ENCODE results near the gene SPC24.
"Not testable (repeated sequence)": the region's sequence is repeated elsewhere in the genome, so short reads cannot be mapped to it uniquely, and the experiment has no call there.

Gene SPC24

GRCh38 chr19:11100049-11100448 is 55.5 kb downstream of the SPC24 start:
- no peak for ATAC-seq

DNA sequence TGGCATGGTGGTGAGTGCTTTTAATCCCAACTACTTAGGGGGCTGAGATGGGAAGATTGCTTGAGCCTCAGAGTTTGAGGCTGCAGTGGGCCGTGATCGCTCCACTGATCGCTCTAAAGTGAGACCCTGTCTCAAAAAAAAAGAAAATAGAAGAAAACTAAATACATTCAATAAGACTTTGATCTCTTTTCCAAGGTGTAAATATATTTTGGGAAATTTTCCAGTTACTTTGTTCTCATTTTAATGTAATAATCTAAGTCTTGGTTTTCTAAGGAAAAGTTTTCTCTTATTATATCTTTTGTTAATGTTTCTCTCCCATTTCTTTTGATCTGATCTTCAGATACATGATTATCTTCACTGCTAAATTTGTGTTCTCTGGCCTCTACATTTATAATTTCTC is 56.7 kb downstream of the SPC24 start:
- TF ChIP-seq SNAI2 (CRISPR knock-in tag; IDR thresholded peaks at IDR 0.05) (no peak), ESRRG (CRISPR knock-in tag; IDR thresholded peaks at IDR 0.05) (no peak), RARB (CRISPR knock-in tag; IDR thresholded peaks at IDR 0.05) (no peak), OSR1 (CRISPR knock-in tag; IDR thresholded peaks at IDR 0.05) (no peak), CSDC2 (CRISPR knock-in tag; IDR thresholded peaks at IDR 0.05) (no peak), ISL1 (CRISPR knock-in tag; IDR thresholded peaks at IDR 0.05) (no peak), PATZ1 (CRISPR knock-in tag; IDR thresholded peaks at IDR 0.05; ENCODE audit: borderline replicate concordance) (no peak), ZFP3 (CRISPR knock-in tag; IDR thresholded peaks at IDR 0.05) (no peak), TCF4 (CRISPR knock-in tag; IDR thresholded peaks at IDR 0.05; ENCODE audit: borderline replicate concordance) (no peak), ZNF565 (CRISPR knock-in tag; conservative IDR thresholded peaks at IDR 0.05; ENCODE audit: low read depth) (no peak)
- TF ChIP-seq, protein P1, sequence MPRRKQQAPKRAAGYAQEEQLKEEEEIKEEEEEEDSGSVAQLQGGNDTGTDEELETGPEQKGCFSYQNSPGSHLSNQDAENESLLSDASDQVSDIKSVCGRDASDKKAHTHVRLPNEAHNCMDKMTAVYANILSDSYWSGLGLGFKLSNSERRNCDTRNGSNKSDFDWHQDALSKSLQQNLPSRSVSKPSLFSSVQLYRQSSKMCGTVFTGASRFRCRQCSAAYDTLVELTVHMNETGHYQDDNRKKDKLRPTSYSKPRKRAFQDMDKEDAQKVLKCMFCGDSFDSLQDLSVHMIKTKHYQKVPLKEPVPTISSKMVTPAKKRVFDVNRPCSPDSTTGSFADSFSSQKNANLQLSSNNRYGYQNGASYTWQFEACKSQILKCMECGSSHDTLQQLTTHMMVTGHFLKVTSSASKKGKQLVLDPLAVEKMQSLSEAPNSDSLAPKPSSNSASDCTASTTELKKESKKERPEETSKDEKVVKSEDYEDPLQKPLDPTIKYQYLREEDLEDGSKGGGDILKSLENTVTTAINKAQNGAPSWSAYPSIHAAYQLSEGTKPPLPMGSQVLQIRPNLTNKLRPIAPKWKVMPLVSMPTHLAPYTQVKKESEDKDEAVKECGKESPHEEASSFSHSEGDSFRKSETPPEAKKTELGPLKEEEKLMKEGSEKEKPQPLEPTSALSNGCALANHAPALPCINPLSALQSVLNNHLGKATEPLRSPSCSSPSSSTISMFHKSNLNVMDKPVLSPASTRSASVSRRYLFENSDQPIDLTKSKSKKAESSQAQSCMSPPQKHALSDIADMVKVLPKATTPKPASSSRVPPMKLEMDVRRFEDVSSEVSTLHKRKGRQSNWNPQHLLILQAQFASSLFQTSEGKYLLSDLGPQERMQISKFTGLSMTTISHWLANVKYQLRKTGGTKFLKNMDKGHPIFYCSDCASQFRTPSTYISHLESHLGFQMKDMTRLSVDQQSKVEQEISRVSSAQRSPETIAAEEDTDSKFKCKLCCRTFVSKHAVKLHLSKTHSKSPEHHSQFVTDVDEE (CRISPR knock-in tag; IDR thresholded peaks at IDR 0.05), result no peak
- ATAC-seq, result no peak

More at GRCh38 chr19:11100049-11100448, 55.5 kb downstream of the SPC24 start:
- TF ChIP-seq PATZ1 (CRISPR knock-in tag; IDR thresholded peaks at IDR 0.05; ENCODE audit: borderline replicate concordance) (no peak), PPARA (CRISPR knock-in tag; IDR thresholded peaks at IDR 0.05; ENCODE audit: borderline replicate concordance) (no peak), BACH2 (CRISPR knock-in tag; IDR thresholded peaks at IDR 0.05; ENCODE audit: borderline replicate concordance) (no peak), POU6F1 (CRISPR knock-in tag; IDR thresholded peaks at IDR 0.05; ENCODE audit: borderline replicate concordance, low read depth) (no peak), ZNF565 (CRISPR knock-in tag; conservative IDR thresholded peaks at IDR 0.05; ENCODE audit: low read depth) (no peak), ZFP30 (CRISPR knock-in tag; IDR thresholded peaks at IDR 0.05) (no peak), ZFP3 (CRISPR knock-in tag; IDR thresholded peaks at IDR 0.05) (no peak), OSR1 (CRISPR knock-in tag; IDR thresholded peaks at IDR 0.05) (no peak), TCF4 (CRISPR knock-in tag; IDR thresholded peaks at IDR 0.05; ENCODE audit: borderline replicate concordance) (no peak), ZC3H10 (CRISPR knock-in tag; IDR thresholded peaks at IDR 0.05) (no peak), ARNTL (CRISPR knock-in tag; IDR thresholded peaks at IDR 0.05; ENCODE audit: borderline replicate concordance, low read depth) (no peak), ISL1 (CRISPR knock-in tag; IDR thresholded peaks at IDR 0.05) (no peak), ZNF70 (CRISPR knock-in tag; IDR thresholded peaks at IDR 0.05) (no peak)
- TF ChIP-seq, protein P2, sequence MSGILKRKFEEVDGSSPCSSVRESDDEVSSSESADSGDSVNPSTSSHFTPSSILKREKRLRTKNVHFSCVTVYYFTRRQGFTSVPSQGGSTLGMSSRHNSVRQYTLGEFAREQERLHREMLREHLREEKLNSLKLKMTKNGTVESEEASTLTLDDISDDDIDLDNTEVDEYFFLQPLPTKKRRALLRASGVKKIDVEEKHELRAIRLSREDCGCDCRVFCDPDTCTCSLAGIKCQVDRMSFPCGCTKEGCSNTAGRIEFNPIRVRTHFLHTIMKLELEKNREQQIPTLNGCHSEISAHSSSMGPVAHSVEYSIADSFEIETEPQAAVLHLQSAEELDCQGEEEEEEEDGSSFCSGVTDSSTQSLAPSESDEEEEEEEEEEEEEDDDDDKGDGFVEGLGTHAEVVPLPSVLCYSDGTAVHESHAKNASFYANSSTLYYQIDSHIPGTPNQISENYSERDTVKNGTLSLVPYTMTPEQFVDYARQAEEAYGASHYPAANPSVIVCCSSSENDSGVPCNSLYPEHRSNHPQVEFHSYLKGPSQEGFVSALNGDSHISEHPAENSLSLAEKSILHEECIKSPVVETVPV (CRISPR knock-in tag; IDR thresholded peaks at IDR 0.05), result no peak

DNA sequence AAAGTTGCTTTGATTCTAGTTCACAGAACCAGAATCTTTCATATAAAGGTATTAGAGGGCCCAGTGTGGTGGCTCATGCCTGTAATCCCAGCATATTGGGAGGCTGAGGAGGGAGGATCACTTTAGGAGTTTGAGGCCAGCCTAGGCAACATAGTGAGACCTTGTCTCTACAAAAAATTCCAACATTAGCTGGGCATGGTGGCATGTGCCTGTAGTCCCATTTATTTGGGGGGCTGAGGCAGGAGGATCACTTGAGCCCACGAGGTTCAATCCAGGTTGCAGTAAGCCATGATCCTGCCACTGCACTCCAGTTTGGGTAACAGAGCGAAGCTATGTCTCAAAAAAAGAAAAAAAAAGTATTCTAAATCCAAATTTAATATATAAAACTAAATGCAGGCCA is 57.3 kb downstream of the SPC24 start:
- TF ChIP-seq ZNF565 (CRISPR knock-in tag; conservative IDR thresholded peaks at IDR 0.05; ENCODE audit: low read depth), result no peak
- no peak for TF ChIP-seq CREB5 (CRISPR knock-in tag; IDR thresholded peaks at IDR 0.05; ENCODE audit: low read depth)
- no peak for TF ChIP-seq ESRRG (CRISPR knock-in tag; IDR thresholded peaks at IDR 0.05)
- TF ChIP-seq ZFP3 (CRISPR knock-in tag; IDR thresholded peaks at IDR 0.05), result no peak
- no peak for TF ChIP-seq ZC3H10 (CRISPR knock-in tag; IDR thresholded peaks at IDR 0.05)

DNA sequence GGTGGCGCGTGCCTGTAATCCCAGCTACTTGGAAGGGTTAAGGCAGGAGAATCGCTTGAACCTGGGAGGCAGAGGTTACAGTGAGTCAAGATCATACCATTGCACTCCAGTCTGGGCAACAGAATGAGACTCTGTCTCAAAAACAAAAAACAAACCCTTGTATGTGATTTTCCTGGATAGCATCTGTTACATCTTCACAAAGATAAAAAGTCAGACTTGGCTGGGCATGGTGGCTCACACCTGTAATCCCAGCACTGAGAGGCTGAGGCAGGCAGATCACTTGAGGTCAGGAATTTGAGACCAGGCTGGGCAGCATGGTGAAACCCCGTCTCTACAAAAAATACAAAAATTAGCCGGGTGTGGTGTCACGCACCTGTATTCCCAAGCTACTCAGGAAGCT is 58.2 kb downstream of the SPC24 start:
- ATAC-seq, result not testable (repeated sequence)

More for the DNA sequence above, 57.3 kb downstream of the SPC24 start:
- ATAC-seq, result no peak

Data from SK-N-SH treated with all-trans-retinoic acid at 6 μM for 48 hours (cell line).